Upper lobe of right lung (tissue), 1 donor: ENCODE results near the gene SPATC1L. TPM values are rescaled to one million over a fixed set of nuclear protein-coding genes. Genes with fewer than 3 reads are reported as not detected.

ENCODE experiments used
- ATAC-seq: fragments of 200-7000 bp; cut with Tn5 transposase; one replicate; pipeline ENCODE4 v1.9.1; 2020; ENCODE audit warnings: mild to moderate bottlenecking, moderate library complexity
- DNase-seq: peaks from one replicate; pipeline ENCODE4 v3.0.0-alpha.2; 2020
- H3K27ac ChIP-seq: fragments of 200-600 bp; one replicate; pipeline ENCODE4 v1.8.0; 2022
- H3K27me3 ChIP-seq: fragments of 200-600 bp; one replicate; pipeline ENCODE4 v1.8.0; 2022; ENCODE audit warnings: mild to moderate bottlenecking
- H3K36me3 ChIP-seq: fragments of 200-600 bp; one replicate; pipeline ENCODE4 v1.8.0; 2022
- H3K4me1 ChIP-seq: fragments of 200-600 bp; one replicate; pipeline ENCODE4 v1.8.0; 2022
- H3K4me3 ChIP-seq: fragments of 200-600 bp; one replicate; pipeline ENCODE4 v1.8.0; 2022; ENCODE audit warnings: mild to moderate bottlenecking
- H3K9me3 ChIP-seq: fragments of 200-600 bp; one replicate; pipeline ENCODE4 v1.8.0; 2022
- CTCF ChIP-seq: fragments of 200-600 bp; IDR thresholded peaks from one replicate; pipeline ENCODE4 v1.8.0; 2022; ENCODE audit warnings: antibody characterized with exemption
- intact Hi-C: fragments of 100-400 bp; cut with DNase I; formaldehyde crosslinking; loops from one replicate; pipeline ENCODE4 v1.11.0; 2022
- total RNA-seq: library from RNA; stranded (reverse); fragmentation: NEBNext Ultra II Directional; extraction: Animal tissue kit (Norgen Biotek cat#: 25700); gene quantifications from one replicate; pipeline ENCODE4 v1.2.1, GENCODE V29; 2021
- donor health status: DM: no; HTN: yes; CAD: no; lungs with severe emphysema.

The SPATC1L gene
- total RNA-seq, 1 donor from 2014 or later, result 4.7 TPM

GRCh38 chr21:46112725-46113215 is 71.5 kb downstream of the SPATC1L start:
- no peak overlapping the region for H3K4me3 ChIP-seq
- TF ChIP-seq CTCF, result no peak
- H3K27ac ChIP-seq, result no peak overlapping the region
- H3K36me3 ChIP-seq, result peaks cover 12% of the 10 kb centered on the region
- ATAC-seq (no peak), DNase-seq (peak; percentile 58)
- intact Hi-C loops, result no loop called here
- H3K27me3 ChIP-seq, result no peaks in the 10 kb centered on the region
- peaks cover 5% of the 10 kb centered on the region for H3K9me3 ChIP-seq
- H3K4me1 ChIP-seq, result no peaks in the 10 kb centered on the region

DNA sequence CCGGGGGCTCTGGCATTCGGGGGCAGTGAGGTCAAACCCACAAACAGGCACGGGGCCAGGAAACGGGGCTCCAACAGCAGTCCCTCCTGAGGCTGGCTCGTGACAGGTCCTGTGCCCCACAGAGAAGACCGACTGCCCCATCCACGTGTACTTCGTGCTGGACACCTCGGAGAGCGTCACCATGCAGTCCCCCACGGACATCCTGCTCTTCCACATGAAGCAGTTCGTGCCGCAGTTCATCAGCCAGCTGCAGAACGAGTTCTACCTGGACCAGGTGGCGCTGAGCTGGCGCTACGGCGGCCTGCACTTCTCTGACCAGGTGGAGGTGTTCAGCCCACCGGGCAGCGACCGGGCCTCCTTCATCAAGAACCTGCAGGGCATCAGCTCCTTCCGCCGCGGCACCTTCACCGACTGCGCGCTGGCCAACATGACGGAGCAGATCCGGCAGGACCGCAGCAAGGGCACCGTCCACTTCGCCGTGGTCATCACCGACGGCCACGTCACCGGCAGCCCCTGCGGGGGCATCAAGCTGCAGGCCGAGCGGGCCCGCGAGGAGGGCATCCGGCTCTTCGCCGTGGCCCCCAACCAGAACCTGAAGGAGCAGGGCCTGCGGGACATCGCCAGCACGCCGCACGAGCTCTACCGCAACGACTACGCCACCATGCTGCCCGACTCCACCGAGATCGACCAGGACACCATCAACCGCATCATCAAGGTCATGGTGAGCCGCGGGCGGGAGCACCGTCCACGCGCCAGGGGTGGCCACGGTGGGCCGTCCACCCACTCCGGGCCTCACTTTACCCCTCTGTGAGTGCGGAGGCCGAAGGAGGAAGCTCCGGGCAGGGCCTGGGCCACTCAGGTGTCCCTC is 72.2 kb downstream of the SPATC1L start:
- DNase-seq (peak; percentile 62), ATAC-seq (no peak)
- peaks cover 12% of the 10 kb centered on the region for H3K36me3 ChIP-seq
- no peak overlapping the region for H3K27ac ChIP-seq
- intact Hi-C loops, result no loop called here
- no peak for TF ChIP-seq CTCF
- no peaks in the 10 kb centered on the region for H3K27me3 ChIP-seq
- H3K4me1 ChIP-seq, result no peaks in the 10 kb centered on the region
- H3K4me3 ChIP-seq, result no peak overlapping the region
- H3K9me3 ChIP-seq, result peaks cover 5% of the 10 kb centered on the region

- Histone ChIP-seq H3K4me3 (no peak overlapping the region), H3K9me3 (peaks cover 5% of the 10 kb centered on the region), H3K36me3 (peaks cover 6% of the 10 kb centered on the region), H3K4me1 (peaks cover 5% of the 10 kb centered on the region), H3K27me3 (no peaks in the 10 kb centered on the region), H3K27ac (no peak overlapping the region)
- intact Hi-C loops, result no loop called here
- DNase-seq (peak; percentile 57), ATAC-seq (no peak)
- TF ChIP-seq CTCF, result no peak
Observed at GRCh38 chr21:46111193-46111571, 73.1 kb downstream of the SPATC1L start.

Other genes starting within 250 kb of the SPATC1L start
- 175 TPM for gene COL6A1, start 202.7 kb downstream of the SPATC1L start, total RNA-seq
- 269 TPM for gene COL6A2, start 86.3 kb downstream of the SPATC1L start, total RNA-seq
- 0.46 TPM for gene FTCD, start 28.9 kb downstream of the SPATC1L start, total RNA-seq
- 108 TPM for gene LSS, start 44.3 kb upstream of the SPATC1L start, total RNA-seq
- 92.2 TPM for gene MCM3AP, start 101.2 kb upstream of the SPATC1L start, total RNA-seq
- gene YBEY, start 101.9 kb upstream of the SPATC1L start, total RNA-seq, result 14.0 TPM
- gene C21orf58, start 139.4 kb upstream of the SPATC1L start, total RNA-seq, result 2.3 TPM
- gene PCNT, start 139.7 kb upstream of the SPATC1L start, total RNA-seq, result 29.3 TPM